H1 (cell line): ENCODE data around the gene SLC27A6. TPM values are rescaled to one million over a fixed set of nuclear protein-coding genes. Genes with fewer than 3 reads are reported as not detected.

Experiments
- CTCF ChIA-PET: fragments of 300-600 bp; sonication (Branson Sonifier 250); formaldehyde crosslinking; loops from one replicate; lab custom pipeline; 2021; ENCODE audit not compliant: partially characterized antibody; lab: Charles Lee
- POLR2A ChIA-PET: fragments of 300-600 bp; sonication (Branson Sonifier 250); formaldehyde crosslinking; loops from one replicate; lab custom pipeline; 2021; ENCODE audit warnings: inconsistent platforms; ENCODE audit not compliant: partially characterized antibody; lab: Charles Lee
- DNase-seq, 2 experiments: peaks; one replicate each; pipeline versions ENCODE4 v3.0.0 to v3.0.0-alpha.2; 2010 to 2022; ENCODE audit warnings: low spot score in 2 of 2, low read depth in 1 of 2, mixed read lengths in 1 of 2
- FAIRE-seq: peaks from 2 replicates; lab custom pipeline; 2011; peaks lifted over from hg19 to GRCh38; lab: Jason Lieb, UNC
- H2AFZ ChIP-seq: 2 replicates; pipeline ENCODE4 v1.8.1; 2012; ENCODE audit warnings: low read length, inconsistent platforms
- H2AK5ac ChIP-seq: 2 replicates; pipeline ENCODE4 v1.6.1; 2013; ENCODE audit warnings: low read depth, low read length
- H2BK120ac ChIP-seq: replicated peaks from 2 replicates; pipeline ENCODE3; 2013; ENCODE audit warnings: low read depth, low read length, inconsistent platforms
- H2BK12ac ChIP-seq: 2 replicates; pipeline ENCODE4 v1.6.1; 2013; ENCODE audit warnings: low read depth, low read length
- H2BK15ac ChIP-seq: 2 replicates; pipeline ENCODE4 v1.6.1; 2013; ENCODE audit warnings: low read length
- H2BK20ac ChIP-seq: 2 replicates; pipeline ENCODE4 v1.6.1; 2013; ENCODE audit warnings: low read length
- H2BK5ac ChIP-seq: 2 replicates; pipeline ENCODE4 v1.6.1; 2013; ENCODE audit warnings: low read depth, low read length
- H3K14ac ChIP-seq: 2 replicates; pipeline ENCODE4 v1.6.1; 2013; ENCODE audit warnings: inconsistent platforms; ENCODE audit not compliant: insufficient read length
- H3K18ac ChIP-seq: 2 replicates; pipeline ENCODE4 v1.6.1; 2013; ENCODE audit warnings: low read length; ENCODE audit errors: extremely low read depth
- H3K23ac ChIP-seq: 2 replicates; pipeline ENCODE4 v1.6.1; 2013; ENCODE audit warnings: inconsistent platforms; ENCODE audit not compliant: insufficient read length
- H3K23me2 ChIP-seq: 2 replicates; pipeline ENCODE4 v1.6.1; 2013; ENCODE audit warnings: low read depth, low read length
- H3K27ac ChIP-seq: 2 replicates; pipeline ENCODE4 v1.6.1; 2011; ENCODE audit warnings: low read depth, low read length, inconsistent platforms
- H3K27me3 ChIP-seq, 4 experiments: replicated peaks in 1 of 4; 1 replicate in 1 of 4; 2 replicates in 3 of 4; pipeline versions ENCODE4 v1.6.1 to v1.8.1; 2011 to 2013; ENCODE audit warnings: low read length in 3 of 4, mild to moderate bottlenecking in 3 of 4, inconsistent platforms in 2 of 4, mixed read lengths in 2 of 4, moderate library complexity in 1 of 4; ENCODE audit not compliant: control insufficient read depth in 3 of 4, insufficient read depth in 3 of 4; ENCODE audit errors: extremely low read depth in 1 of 4
- H3K36me3 ChIP-seq, 4 experiments: 2 replicates each; pipeline versions ENCODE4 v1.6.1 to v1.8.1; 2011 to 2013; ENCODE audit warnings: mild to moderate bottlenecking in 4 of 4, low read length in 3 of 4, moderate library complexity in 2 of 4, control low read depth in 1 of 4, inconsistent platforms in 1 of 4; ENCODE audit not compliant: insufficient read depth in 4 of 4, control insufficient read depth in 2 of 4
- H3K4ac ChIP-seq: replicated peaks from 2 replicates; pipeline ENCODE3; 2013; ENCODE audit warnings: low read length, low read depth, mixed read lengths, inconsistent platforms; ENCODE audit not compliant: insufficient read length
- H3K4me1 ChIP-seq, 4 experiments: replicated peaks in 1 of 4; 1 replicate in 1 of 4; 2 replicates in 3 of 4; pipeline versions ENCODE4 v1.6.1 to v1.8.1; 2011 to 2013; ENCODE audit warnings: low read length in 3 of 4, inconsistent platforms in 2 of 4, mixed read lengths in 1 of 4; ENCODE audit not compliant: insufficient read depth in 4 of 4, control insufficient read depth in 3 of 4
- H3K4me2 ChIP-seq, 2 experiments: 2 replicates each; pipeline versions ENCODE4 v1.6.1 to v1.8.1; 2011 to 2013; ENCODE audit warnings: low read depth in 2 of 2, low read length in 2 of 2, control low read depth in 1 of 2, inconsistent platforms in 1 of 2, mild to moderate bottlenecking in 1 of 2; ENCODE audit not compliant: insufficient read depth in 1 of 2
- H3K4me3 ChIP-seq, 4 experiments: fragments of 200-600, 300-600 bp in 1 of 4; sonication (generic), shearing (Covaris generic), sonication (Bioruptor Twin) in 1 of 4; 2 replicates each; pipeline versions ENCODE4 v1.5.1 to v1.8.1; 2011 to 2016; ENCODE audit warnings: low read length in 4 of 4, low read depth in 3 of 4, control low read depth in 2 of 4, inconsistent platforms in 2 of 4, mild to moderate bottlenecking in 2 of 4, mixed read lengths in 1 of 4, moderate library complexity in 1 of 4; ENCODE audit not compliant: insufficient read depth in 2 of 4; ENCODE audit errors: extremely low read depth in 1 of 4
- H3K56ac ChIP-seq: replicated peaks from 2 replicates; pipeline ENCODE3; 2013; ENCODE audit warnings: low read depth, mild to moderate bottlenecking, mixed read lengths, low read length, inconsistent platforms; ENCODE audit not compliant: insufficient read length
- H3K79me1 ChIP-seq: 2 replicates; pipeline ENCODE4 v1.6.1; 2013; ENCODE audit warnings: low read depth, low read length, control low read depth
- H3K79me2 ChIP-seq, 2 experiments: 2 replicates each; pipeline versions ENCODE4 v1.6.1 to v1.8.1; 2012 to 2013; ENCODE audit warnings: low read length in 2 of 2, mild to moderate bottlenecking in 2 of 2, inconsistent platforms in 1 of 2; ENCODE audit not compliant: insufficient read depth in 2 of 2, control insufficient read depth in 1 of 2
- H3K9ac ChIP-seq, 4 experiments: replicated peaks in 1 of 4; 1 replicate in 1 of 4; 2 replicates in 3 of 4; pipeline versions ENCODE4 v1.6.1 to v1.8.1; 2011 to 2013; ENCODE audit warnings: low read depth in 3 of 4, low read length in 3 of 4, control low read depth in 2 of 4, mild to moderate bottlenecking in 2 of 4, moderate library complexity in 2 of 4, inconsistent platforms in 1 of 4; ENCODE audit errors: extremely low read depth in 1 of 4
- H3K9me3 ChIP-seq, 2 experiments: 2 replicates each; pipeline versions ENCODE4 v1.6.1 to v1.8.1; 2012 to 2013; ENCODE audit warnings: mild to moderate bottlenecking in 2 of 2, moderate library complexity in 2 of 2, control low read depth in 1 of 2, inconsistent platforms in 1 of 2, low read depth in 1 of 2, low read length in 1 of 2, mixed read lengths in 1 of 2; ENCODE audit not compliant: insufficient read depth in 2 of 2
- H4K20me1 ChIP-seq, 2 experiments: replicated peaks in 1 of 2; 2 replicates each; pipeline versions ENCODE3 to v1.8.1; 2011 to 2013; ENCODE audit warnings: inconsistent platforms in 2 of 2, low read length in 2 of 2, mild to moderate bottlenecking in 1 of 2; ENCODE audit not compliant: insufficient read depth in 2 of 2, control insufficient read depth in 1 of 2
- H4K5ac ChIP-seq: 2 replicates; pipeline ENCODE4 v1.6.1; 2013; ENCODE audit warnings: low read length, low read depth, mixed read lengths, inconsistent platforms; ENCODE audit not compliant: insufficient read length
- H4K8ac ChIP-seq: 2 replicates; pipeline ENCODE4 v1.8.0; 2013; ENCODE audit warnings: mild to moderate bottlenecking, moderate library complexity, low read length, inconsistent platforms; ENCODE audit not compliant: insufficient read depth; ENCODE audit errors: extremely low read depth
- H4K91ac ChIP-seq: replicated peaks from 2 replicates; pipeline ENCODE3; 2013; ENCODE audit warnings: low read length, mixed read lengths, inconsistent platforms; ENCODE audit not compliant: insufficient read length
- CBX5 ChIP-seq: fragments of 300-800, 300-1000 bp; sonication (generic); IDR thresholded peaks from 2 replicates; pipeline ENCODE4 v1.7.1; 2016; ENCODE audit warnings: antibody characterized with exemption, low read length, low read depth
- CBX8 ChIP-seq: fragments of 300-800, 300-1000 bp; sonication (generic); IDR thresholded peaks from 2 replicates; pipeline ENCODE4 v1.7.1; 2016; ENCODE audit warnings: low read depth, low read length, borderline replicate concordance
- CEBPB ChIP-seq: IDR thresholded peaks from 2 replicates; pipeline ENCODE4 v1.6.1; 2012; ENCODE audit warnings: low read depth, low read length
- CREB1 ChIP-seq: IDR thresholded peaks from 2 replicates; pipeline ENCODE4 v1.6.1; 2012; ENCODE audit warnings: inconsistent platforms
- KDM1A ChIP-seq: fragments of 200-600, 300-600 bp; sonication (generic); IDR thresholded peaks from 2 replicates; pipeline ENCODE4 v1.7.1; 2016; ENCODE audit warnings: mild to moderate bottlenecking, low read length, borderline replicate concordance
- MAFK ChIP-seq: IDR thresholded peaks from 2 replicates; pipeline ENCODE4 v1.6.1; 2012; ENCODE audit warnings: low read depth, mild to moderate bottlenecking, improper control_type of control experiment, low read length
- RFX5 ChIP-seq: IDR thresholded peaks from 2 replicates; pipeline ENCODE4 v1.6.1; 2011; ENCODE audit warnings: low read depth, low read length, improper control_type of control experiment, borderline replicate concordance
- RNF2 ChIP-seq: fragments of 200-900, 300-1000 bp; sonication (generic); IDR thresholded peaks from 2 replicates; pipeline ENCODE4 v1.7.1; 2016; ENCODE audit warnings: borderline replicate concordance, low read depth, mild to moderate bottlenecking, antibody characterized with exemption, low read length; ENCODE audit not compliant: poor library complexity, severe bottlenecking; ENCODE audit errors: missing control alignments
- SIN3A ChIP-seq, 2 experiments: IDR thresholded peaks in 1 of 2; conservative IDR thresholded peaks in 1 of 2; 2 replicates each; pipeline ENCODE4 v1.6.1; 2011 to 2012; ENCODE audit warnings: low read length in 2 of 2, improper control_type of control experiment in 1 of 2, low read depth in 1 of 2, mild to moderate bottlenecking in 1 of 2
- SP2 ChIP-seq: IDR thresholded peaks from 2 replicates; pipeline ENCODE4 v1.6.1; 2012; ENCODE audit warnings: mild to moderate bottlenecking, low read length, inconsistent platforms
- TEAD4 ChIP-seq: IDR thresholded peaks from 2 replicates; pipeline ENCODE4 v1.6.1; 2012; ENCODE audit warnings: low read depth, low read length, inconsistent platforms, mixed read lengths
- WGBS, 2 experiments: shearing (Covaris generic) in 1 of 2; methylation state at CpG; one replicate each; pipeline versions ENCODE4 v1.1.6 to v1.1.7; 2013 to 2015; ENCODE audit warnings: low lambda C conversion rate in 2 of 2, mixed read lengths in 2 of 2, inconsistent platforms in 1 of 2, low coverage in 1 of 2, missing lambda C conversion rate in 1 of 2; ENCODE audit not compliant: insufficient replicate concordance in 2 of 2, insufficient coverage in 1 of 2, insufficient read length in 1 of 2; ENCODE audit errors: extremely low coverage in 1 of 2, missing lambda C conversion rate in 1 of 2; 5-methylcytosine and 5-hydroxymethylcytosine counted together
- polyA plus RNA-seq, 7 experiments: library from polyadenylated mRNA; depleted of rRNA in 3 of 7; stranded (reverse) in 5 of 7; unstranded in 2 of 7; fragments of >200 nt in 5 of 7; fragments of 200-250 nt in 2 of 7; gene quantifications; 1 replicate in 5 of 7; 2 replicates in 1 of 7; 4 replicates in 1 of 7; pipeline versions ENCODE4 v1.2.1 to v1.2.3, GENCODE V29; 2011 to 2013; ENCODE audit warnings: missing spikeins in 2 of 7, mixed read lengths in 2 of 7
- total RNA-seq: library from RNA; stranded (reverse); fragmentation: NEBNext Ultra II Directional; extraction: Animal tissue kit (Norgen Biotek cat#: 25700); gene quantifications from 2 replicates; pipeline ENCODE4 v1.2.1, GENCODE V29; 2021
- TF ChIP-seq, protein P1 (sequence below): IDR thresholded peaks from 2 replicates; pipeline ENCODE4 v1.6.1; 2011; ENCODE audit warnings: low read depth, mild to moderate bottlenecking, low read length; ENCODE audit not compliant: insufficient read depth
- TF ChIP-seq, protein P2 (sequence below): IDR thresholded peaks from 2 replicates; pipeline ENCODE4 v1.6.1; 2011; ENCODE audit warnings: low read length, improper control_type of control experiment

The SLC27A6 gene
- total and polyA plus RNA-seq, 2 of the 8 experiments (the other 6 are each of a cell fraction or from before 2014, with no cell fraction given), result 4.0 to 4.7 TPM

DNA sequence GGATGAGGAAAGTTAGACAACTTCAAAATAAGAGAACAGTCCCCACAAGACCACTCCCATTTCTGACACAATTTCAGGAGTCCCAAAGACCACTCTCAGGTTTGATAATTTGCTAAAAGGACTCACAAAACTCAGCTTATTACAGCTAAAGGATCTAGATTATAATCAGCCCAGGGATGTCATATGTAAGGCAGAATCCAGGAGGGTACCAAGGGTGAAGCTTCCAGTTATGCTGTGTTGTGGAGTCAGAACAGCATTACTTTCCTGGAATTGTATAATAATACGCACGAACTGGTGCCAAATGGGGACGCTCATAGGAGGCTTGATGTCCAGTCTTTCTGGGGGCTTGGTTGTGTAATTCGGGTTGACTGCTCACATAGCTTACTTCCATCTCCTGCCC is 55.4 kb downstream of the SLC27A6 start:
- H2BK120ac ChIP-seq, result no peak overlapping the region
- H3K4ac ChIP-seq, result no peak overlapping the region
- H2AK5ac ChIP-seq, result no peak overlapping the region
- H3K18ac ChIP-seq, result no peak overlapping the region
- no peaks in the 10 kb centered on the region for H3K79me1 ChIP-seq
- WGBS, 2 experiments, result 87% methylated on average over 4 of the region's 4 CpGs; no CpG with 5 or more reads in 1 of the 2 experiments
- H2BK20ac ChIP-seq, result no peak overlapping the region
- no peaks in the 10 kb centered on the region for H3K23me2 ChIP-seq
- H3K36me3 ChIP-seq, result no peaks in the 10 kb centered on the region
- H4K20me1 ChIP-seq, result no peaks in the 10 kb centered on the region
- DNase-seq (no peak), FAIRE-seq (no peak)
- H3K56ac ChIP-seq, result no peak overlapping the region
- H3K27me3 ChIP-seq, result no peaks in the 10 kb centered on the region
- H3K23ac ChIP-seq, result no peak overlapping the region
- H3K4me2 ChIP-seq, result no peak overlapping the region
- H2BK5ac ChIP-seq, result no peak overlapping the region
- H3K4me3 ChIP-seq, result no peak overlapping the region
- no peak overlapping the region for H4K5ac ChIP-seq
- H3K9me3 ChIP-seq, result no peaks in the 10 kb centered on the region
- no peak overlapping the region for H3K14ac ChIP-seq
- ChIA-PET POLR2A (no interaction called here), CTCF (no interaction called here)
- no peak overlapping the region for H2BK15ac ChIP-seq
- no peak overlapping the region for H4K8ac ChIP-seq
- no peaks in the 10 kb centered on the region for H3K4me1 ChIP-seq
- H2AFZ ChIP-seq, result no peak overlapping the region
- H3K9ac ChIP-seq, result no peak overlapping the region
- no peaks in the 10 kb centered on the region for H3K79me2 ChIP-seq
- no peak overlapping the region for H4K91ac ChIP-seq
- H2BK12ac ChIP-seq, result no peak overlapping the region
- H3K27ac ChIP-seq, result no peak overlapping the region
- TF ChIP-seq CBX5 (no peak), KDM1A (no peak), CREB1 (no peak), SIN3A (conservative IDR thresholded peaks at IDR 0.05 in 1 of 2, IDR thresholded peaks at IDR 0.05 in 1 of 2; ENCODE audit: low read depth in 1 of 2, low read length in 2 of 2) (no peak), TEAD4 (no peak), MAFK (no peak), RFX5 (no peak), CBX8 (no peak), SP2 (no peak), RNF2 (no peak), CEBPB (no peak)
- TF ChIP-seq, protein P1, sequence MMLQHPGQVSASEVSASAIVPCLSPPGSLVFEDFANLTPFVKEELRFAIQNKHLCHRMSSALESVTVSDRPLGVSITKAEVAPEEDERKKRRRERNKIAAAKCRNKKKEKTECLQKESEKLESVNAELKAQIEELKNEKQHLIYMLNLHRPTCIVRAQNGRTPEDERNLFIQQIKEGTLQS, result no peak
- TF ChIP-seq, protein P2, sequence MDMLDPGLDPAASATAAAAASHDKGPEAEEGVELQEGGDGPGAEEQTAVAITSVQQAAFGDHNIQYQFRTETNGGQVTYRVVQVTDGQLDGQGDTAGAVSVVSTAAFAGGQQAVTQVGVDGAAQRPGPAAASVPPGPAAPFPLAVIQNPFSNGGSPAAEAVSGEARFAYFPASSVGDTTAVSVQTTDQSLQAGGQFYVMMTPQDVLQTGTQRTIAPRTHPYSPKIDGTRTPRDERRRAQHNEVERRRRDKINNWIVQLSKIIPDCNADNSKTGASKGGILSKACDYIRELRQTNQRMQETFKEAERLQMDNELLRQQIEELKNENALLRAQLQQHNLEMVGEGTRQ, result no peak
